ENCODE results near the gene SSUH2.
A peak's percentile ranks its signal among the peaks of the same experiment; 100 is the strongest.
"Not testable (repeated sequence)": the region's sequence is repeated elsewhere in the genome, so short reads cannot be mapped to it uniquely, and the experiment has no call there.

The SSUH2 gene

GRCh38 chr3:8644748-8645390, at the start of gene SSUH2:
SSUH2 (minus strand) TSS chr3:8644798; CDS start chr3:8644758, 40 bp downstream.
- DNase-seq, result no peak

GRCh38 chr3:8691295-8691694, 46.7 kb upstream of the SSUH2 start:
- not testable (repeated sequence) for DNase-seq

GRCh38 chr3:8684992-8685391, 40.4 kb upstream of the SSUH2 start:
- DNase-seq, result not testable (repeated sequence)

GRCh38 chr3:8682850-8683574, 38.4 kb upstream of the SSUH2 start:
- DNase-seq, result not testable (repeated sequence)

- not testable (repeated sequence) for DNase-seq
These were observed 37.4 kb upstream of the SSUH2 start for GRCh38 chr3:8681881-8682538.

- DNase-seq, result no peak
These were observed 36.8 kb upstream of the SSUH2 start for GRCh38 chr3:8681349-8681748.

- DNase-seq, result not testable (repeated sequence)
These were observed 35.4 kb upstream of the SSUH2 start for GRCh38 chr3:8679817-8680553.

- DNase-seq, result no peak
These were observed 34.2 kb upstream of the SSUH2 start for GRCh38 chr3:8678751-8679150.

- DNase-seq, result not testable (repeated sequence)
These were observed 32.7 kb upstream of the SSUH2 start for GRCh38 chr3:8677258-8677657.

- not testable (repeated sequence) for DNase-seq
These were observed 31.0 kb upstream of the SSUH2 start for GRCh38 chr3:8675591-8675990.

GRCh38 chr3:8673083-8673737, 28.6 kb upstream of the SSUH2 start:
- DNase-seq, result no peak

- DNase-seq, result no peak
These were observed 24.4 kb upstream of the SSUH2 start for GRCh38 chr3:8669019-8669418.

GRCh38 chr3:8668216-8668615, 23.6 kb upstream of the SSUH2 start:
- DNase-seq, result no peak

- no peak for DNase-seq
These were observed 23.0 kb upstream of the SSUH2 start for GRCh38 chr3:8667463-8668091.

GRCh38 chr3:8665407-8665896, 20.9 kb upstream of the SSUH2 start:
- no peak for DNase-seq

- peak; percentile 84 for DNase-seq
These were observed 18.8 kb upstream of the SSUH2 start for GRCh38 chr3:8663177-8664061.

- DNase-seq, result no peak
These were observed 18.0 kb upstream of the SSUH2 start for GRCh38 chr3:8662594-8662993.

- no peak for DNase-seq
These were observed 15.8 kb upstream of the SSUH2 start for GRCh38 chr3:8660175-8661118.

GRCh38 chr3:8659242-8659641, 14.6 kb upstream of the SSUH2 start:
- no peak for DNase-seq

Measured in hematopoietic multipotent progenitor cell treated with erythropoietin and hydrocortisone succinate and interleukin-3 and kit ligand, for 6 days (in vitro differentiated cells).